HepG2 (cell line): ENCODE measurements around the gene COG8. TPM values are rescaled to one million over a fixed set of nuclear protein-coding genes. Genes with fewer than 3 reads are reported as not detected.

ENCODE experiments used
- ARNTL ChIP-seq: sonication (generic); formaldehyde crosslinking; IDR thresholded peaks from 2 replicates; pipeline ENCODE4 v1.4.0; 2020; ENCODE audit warnings: mild to moderate bottlenecking, missing genetic modification reagents
- ATF1 ChIP-seq: IDR thresholded peaks from 2 replicates; pipeline ENCODE4 v1.6.1; 2016; ENCODE audit warnings: mild to moderate bottlenecking, control low read depth
- HNF4G ChIP-seq, 2 experiments: sonication (generic) in 1 of 2; formaldehyde crosslinking in 1 of 2; IDR thresholded peaks; 2 replicates each; pipeline versions ENCODE4 v1.4.0 to v1.6.1; 2011 to 2020; ENCODE audit warnings: borderline replicate concordance in 2 of 2, low read depth in 2 of 2, mild to moderate bottlenecking in 2 of 2, low read length in 1 of 2, missing genetic modification reagents in 1 of 2, moderate library complexity in 1 of 2
- SRSF9 ChIP-seq: fragments of 200-400 bp; formaldehyde crosslinking; IDR thresholded peaks from 2 replicates; pipeline ENCODE4 v1.6.1; 2018; ENCODE audit warnings: borderline replicate concordance, mild to moderate bottlenecking, low read depth, low read length; ENCODE audit not compliant: insufficient read depth, poor library complexity, severe bottlenecking
- ZSCAN9 ChIP-seq: IDR thresholded peaks from 2 replicates; pipeline ENCODE4 v1.6.1; 2016; ENCODE audit warnings: borderline replicate concordance
- polyA plus RNA-seq, 8 experiments: library from polyadenylated mRNA; depleted of rRNA in 3 of 8; stranded (reverse) in 7 of 8; unstranded in 1 of 8; fragments of >200 nt; fragmentation: Illumina TruSeq in 4 of 8; extraction: Trizol in 4 of 8; gene quantifications; 2 replicates each; pipeline versions ENCODE4 v1.2.1 to v1.2.3, GENCODE V29; 2011 to 2016; ENCODE audit warnings: low read depth in 4 of 8, missing spikeins in 1 of 8, mixed read lengths in 1 of 8; ENCODE audit not compliant: insufficient read depth in 1 of 8
- total RNA-seq, 5 experiments: library from RNA; depleted of rRNA; stranded (reverse); fragments of >200 nt; fragmentation: Illumina TruSeq; extraction: Trizol; gene quantifications; 2 replicates each; pipeline ENCODE4 v1.2.3, GENCODE V29; 2016; ENCODE audit warnings: low read depth in 1 of 5
- TF ChIP-seq, protein P1 (sequence below): sonication (generic); formaldehyde crosslinking; IDR thresholded peaks from 2 replicates; pipeline ENCODE4 v1.4.0; 2020; ENCODE audit warnings: mild to moderate bottlenecking, missing genetic modification reagents
- TF ChIP-seq, protein P2 (sequence below): sonication (generic); formaldehyde crosslinking; IDR thresholded peaks from 2 replicates; pipeline ENCODE4 v1.5.0; 2020; ENCODE audit warnings: mild to moderate bottlenecking, missing genetic modification reagents
- TF ChIP-seq, protein P3 (sequence below): sonication (generic); formaldehyde crosslinking; IDR thresholded peaks from 2 replicates; pipeline ENCODE4 v1.4.0; 2020; ENCODE audit warnings: missing genetic modification reagents, borderline replicate concordance
- TF ChIP-seq, protein P4 (sequence below): sonication (generic); formaldehyde crosslinking; IDR thresholded peaks from 2 replicates; pipeline ENCODE4 v1.5.0; 2020; ENCODE audit warnings: mild to moderate bottlenecking, missing genetic modification reagents, borderline replicate concordance

Gene COG8
- total and polyA plus RNA-seq, 2 of the 13 experiments (the other 11 are each of a cell fraction or from before 2014, with no cell fraction given) = 45.5 to 52.1 TPM

DNA sequence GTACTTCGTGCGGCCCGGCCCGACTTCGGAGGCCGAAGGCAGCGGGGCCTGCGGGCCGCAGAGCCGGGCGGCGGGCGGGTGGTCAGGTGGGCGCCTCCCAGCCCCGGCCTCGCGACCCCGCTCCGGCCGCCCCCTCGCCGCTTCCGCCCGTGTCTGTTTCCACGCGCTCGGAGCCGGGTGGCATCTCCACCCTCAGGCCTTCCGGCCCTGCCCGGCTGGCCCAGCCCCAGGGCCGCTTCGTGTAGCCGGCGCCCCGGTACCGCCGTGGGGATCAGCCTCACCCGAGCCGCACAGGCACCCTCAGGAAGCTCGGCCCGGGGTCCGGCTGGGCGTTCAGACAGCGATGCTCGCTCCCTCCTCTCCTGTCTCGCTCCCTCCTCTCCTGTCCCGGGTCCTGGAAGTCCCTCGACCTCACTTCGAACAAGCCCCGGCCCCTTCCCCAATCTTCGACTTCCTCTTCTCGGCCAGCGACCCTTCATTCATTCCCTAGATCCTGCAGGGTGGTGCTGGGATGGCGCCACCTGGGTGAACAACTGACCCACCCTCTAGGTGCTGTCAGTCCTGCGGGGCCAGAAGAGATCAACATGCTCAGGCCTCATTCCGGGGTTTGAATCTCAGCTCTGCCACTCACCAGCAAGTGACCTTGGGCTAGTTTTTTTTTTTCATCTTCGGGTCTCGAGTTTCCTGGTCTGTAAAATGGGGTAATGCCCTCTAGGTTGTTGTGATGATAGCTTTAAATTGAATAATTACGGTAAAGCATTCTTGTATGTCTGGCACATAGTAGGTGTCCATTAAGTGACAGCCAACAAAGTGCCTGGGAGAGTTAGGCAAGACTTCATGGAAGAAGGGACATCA is 27.6 kb downstream of the COG8 start (continued):
- TF ChIP-seq, protein P1, sequence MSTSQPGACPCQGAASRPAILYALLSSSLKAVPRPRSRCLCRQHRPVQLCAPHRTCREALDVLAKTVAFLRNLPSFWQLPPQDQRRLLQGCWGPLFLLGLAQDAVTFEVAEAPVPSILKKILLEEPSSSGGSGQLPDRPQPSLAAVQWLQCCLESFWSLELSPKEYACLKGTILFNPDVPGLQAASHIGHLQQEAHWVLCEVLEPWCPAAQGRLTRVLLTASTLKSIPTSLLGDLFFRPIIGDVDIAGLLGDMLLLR (CRISPR knock-in tag) = no peak; the same call in 1 of the 2 replicates
- TF ChIP-seq, protein P2, sequence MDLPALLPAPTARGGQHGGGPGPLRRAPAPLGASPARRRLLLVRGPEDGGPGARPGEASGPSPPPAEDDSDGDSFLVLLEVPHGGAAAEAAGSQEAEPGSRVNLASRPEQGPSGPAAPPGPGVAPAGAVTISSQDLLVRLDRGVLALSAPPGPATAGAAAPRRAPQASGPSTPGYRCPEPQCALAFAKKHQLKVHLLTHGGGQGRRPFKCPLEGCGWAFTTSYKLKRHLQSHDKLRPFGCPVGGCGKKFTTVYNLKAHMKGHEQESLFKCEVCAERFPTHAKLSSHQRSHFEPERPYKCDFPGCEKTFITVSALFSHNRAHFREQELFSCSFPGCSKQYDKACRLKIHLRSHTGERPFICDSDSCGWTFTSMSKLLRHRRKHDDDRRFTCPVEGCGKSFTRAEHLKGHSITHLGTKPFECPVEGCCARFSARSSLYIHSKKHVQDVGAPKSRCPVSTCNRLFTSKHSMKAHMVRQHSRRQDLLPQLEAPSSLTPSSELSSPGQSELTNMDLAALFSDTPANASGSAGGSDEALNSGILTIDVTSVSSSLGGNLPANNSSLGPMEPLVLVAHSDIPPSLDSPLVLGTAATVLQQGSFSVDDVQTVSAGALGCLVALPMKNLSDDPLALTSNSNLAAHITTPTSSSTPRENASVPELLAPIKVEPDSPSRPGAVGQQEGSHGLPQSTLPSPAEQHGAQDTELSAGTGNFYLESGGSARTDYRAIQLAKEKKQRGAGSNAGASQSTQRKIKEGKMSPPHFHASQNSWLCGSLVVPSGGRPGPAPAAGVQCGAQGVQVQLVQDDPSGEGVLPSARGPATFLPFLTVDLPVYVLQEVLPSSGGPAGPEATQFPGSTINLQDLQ (CRISPR knock-in tag) = peak; percentile 75; the same call in 1 of the 2 replicates
- TF ChIP-seq HNF4G (IDR thresholded peaks at IDR 0.05; ENCODE audit: borderline replicate concordance, low read depth, low read length) (no peak), HNF4G (CRISPR knock-in tag; IDR thresholded peaks at IDR 0.05; ENCODE audit: borderline replicate concordance, low read depth) (0 out of 2 replicates have a peak, but pooled peaks have one; percentile 36), ATF1 (CRISPR knock-in tag) (no peak), SRSF9 (no peak), ARNTL (peak; percentile 44; the same call in 1 of the 2 replicates), ZSCAN9 (no peak)
- TF ChIP-seq, protein P3, sequence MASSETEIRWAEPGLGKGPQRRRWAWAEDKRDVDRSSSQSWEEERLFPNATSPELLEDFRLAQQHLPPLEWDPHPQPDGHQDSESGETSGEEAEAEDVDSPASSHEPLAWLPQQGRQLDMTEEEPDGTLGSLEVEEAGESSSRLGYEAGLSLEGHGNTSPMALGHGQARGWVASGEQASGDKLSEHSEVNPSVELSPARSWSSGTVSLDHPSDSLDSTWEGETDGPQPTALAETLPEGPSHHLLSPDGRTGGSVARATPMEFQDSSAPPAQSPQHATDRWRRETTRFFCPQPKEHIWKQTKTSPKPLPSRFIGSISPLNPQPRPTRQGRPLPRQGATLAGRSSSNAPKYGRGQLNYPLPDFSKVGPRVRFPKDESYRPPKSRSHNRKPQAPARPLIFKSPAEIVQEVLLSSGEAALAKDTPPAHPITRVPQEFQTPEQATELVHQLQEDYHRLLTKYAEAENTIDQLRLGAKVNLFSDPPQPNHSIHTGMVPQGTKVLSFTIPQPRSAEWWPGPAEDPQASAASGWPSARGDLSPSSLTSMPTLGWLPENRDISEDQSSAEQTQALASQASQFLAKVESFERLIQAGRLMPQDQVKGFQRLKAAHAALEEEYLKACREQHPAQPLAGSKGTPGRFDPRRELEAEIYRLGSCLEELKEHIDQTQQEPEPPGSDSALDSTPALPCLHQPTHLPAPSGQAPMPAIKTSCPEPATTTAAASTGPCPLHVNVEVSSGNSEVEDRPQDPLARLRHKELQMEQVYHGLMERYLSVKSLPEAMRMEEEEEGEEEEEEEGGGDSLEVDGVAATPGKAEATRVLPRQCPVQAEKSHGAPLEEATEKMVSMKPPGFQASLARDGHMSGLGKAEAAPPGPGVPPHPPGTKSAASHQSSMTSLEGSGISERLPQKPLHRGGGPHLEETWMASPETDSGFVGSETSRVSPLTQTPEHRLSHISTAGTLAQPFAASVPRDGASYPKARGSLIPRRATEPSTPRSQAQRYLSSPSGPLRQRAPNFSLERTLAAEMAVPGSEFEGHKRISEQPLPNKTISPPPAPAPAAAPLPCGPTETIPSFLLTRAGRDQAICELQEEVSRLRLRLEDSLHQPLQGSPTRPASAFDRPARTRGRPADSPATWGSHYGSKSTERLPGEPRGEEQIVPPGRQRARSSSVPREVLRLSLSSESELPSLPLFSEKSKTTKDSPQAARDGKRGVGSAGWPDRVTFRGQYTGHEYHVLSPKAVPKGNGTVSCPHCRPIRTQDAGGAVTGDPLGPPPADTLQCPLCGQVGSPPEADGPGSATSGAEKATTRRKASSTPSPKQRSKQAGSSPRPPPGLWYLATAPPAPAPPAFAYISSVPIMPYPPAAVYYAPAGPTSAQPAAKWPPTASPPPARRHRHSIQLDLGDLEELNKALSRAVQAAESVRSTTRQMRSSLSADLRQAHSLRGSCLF (CRISPR knock-in tag) = 0 out of 2 replicates have a peak, but pooled peaks have one; percentile 19
- TF ChIP-seq, protein P4, sequence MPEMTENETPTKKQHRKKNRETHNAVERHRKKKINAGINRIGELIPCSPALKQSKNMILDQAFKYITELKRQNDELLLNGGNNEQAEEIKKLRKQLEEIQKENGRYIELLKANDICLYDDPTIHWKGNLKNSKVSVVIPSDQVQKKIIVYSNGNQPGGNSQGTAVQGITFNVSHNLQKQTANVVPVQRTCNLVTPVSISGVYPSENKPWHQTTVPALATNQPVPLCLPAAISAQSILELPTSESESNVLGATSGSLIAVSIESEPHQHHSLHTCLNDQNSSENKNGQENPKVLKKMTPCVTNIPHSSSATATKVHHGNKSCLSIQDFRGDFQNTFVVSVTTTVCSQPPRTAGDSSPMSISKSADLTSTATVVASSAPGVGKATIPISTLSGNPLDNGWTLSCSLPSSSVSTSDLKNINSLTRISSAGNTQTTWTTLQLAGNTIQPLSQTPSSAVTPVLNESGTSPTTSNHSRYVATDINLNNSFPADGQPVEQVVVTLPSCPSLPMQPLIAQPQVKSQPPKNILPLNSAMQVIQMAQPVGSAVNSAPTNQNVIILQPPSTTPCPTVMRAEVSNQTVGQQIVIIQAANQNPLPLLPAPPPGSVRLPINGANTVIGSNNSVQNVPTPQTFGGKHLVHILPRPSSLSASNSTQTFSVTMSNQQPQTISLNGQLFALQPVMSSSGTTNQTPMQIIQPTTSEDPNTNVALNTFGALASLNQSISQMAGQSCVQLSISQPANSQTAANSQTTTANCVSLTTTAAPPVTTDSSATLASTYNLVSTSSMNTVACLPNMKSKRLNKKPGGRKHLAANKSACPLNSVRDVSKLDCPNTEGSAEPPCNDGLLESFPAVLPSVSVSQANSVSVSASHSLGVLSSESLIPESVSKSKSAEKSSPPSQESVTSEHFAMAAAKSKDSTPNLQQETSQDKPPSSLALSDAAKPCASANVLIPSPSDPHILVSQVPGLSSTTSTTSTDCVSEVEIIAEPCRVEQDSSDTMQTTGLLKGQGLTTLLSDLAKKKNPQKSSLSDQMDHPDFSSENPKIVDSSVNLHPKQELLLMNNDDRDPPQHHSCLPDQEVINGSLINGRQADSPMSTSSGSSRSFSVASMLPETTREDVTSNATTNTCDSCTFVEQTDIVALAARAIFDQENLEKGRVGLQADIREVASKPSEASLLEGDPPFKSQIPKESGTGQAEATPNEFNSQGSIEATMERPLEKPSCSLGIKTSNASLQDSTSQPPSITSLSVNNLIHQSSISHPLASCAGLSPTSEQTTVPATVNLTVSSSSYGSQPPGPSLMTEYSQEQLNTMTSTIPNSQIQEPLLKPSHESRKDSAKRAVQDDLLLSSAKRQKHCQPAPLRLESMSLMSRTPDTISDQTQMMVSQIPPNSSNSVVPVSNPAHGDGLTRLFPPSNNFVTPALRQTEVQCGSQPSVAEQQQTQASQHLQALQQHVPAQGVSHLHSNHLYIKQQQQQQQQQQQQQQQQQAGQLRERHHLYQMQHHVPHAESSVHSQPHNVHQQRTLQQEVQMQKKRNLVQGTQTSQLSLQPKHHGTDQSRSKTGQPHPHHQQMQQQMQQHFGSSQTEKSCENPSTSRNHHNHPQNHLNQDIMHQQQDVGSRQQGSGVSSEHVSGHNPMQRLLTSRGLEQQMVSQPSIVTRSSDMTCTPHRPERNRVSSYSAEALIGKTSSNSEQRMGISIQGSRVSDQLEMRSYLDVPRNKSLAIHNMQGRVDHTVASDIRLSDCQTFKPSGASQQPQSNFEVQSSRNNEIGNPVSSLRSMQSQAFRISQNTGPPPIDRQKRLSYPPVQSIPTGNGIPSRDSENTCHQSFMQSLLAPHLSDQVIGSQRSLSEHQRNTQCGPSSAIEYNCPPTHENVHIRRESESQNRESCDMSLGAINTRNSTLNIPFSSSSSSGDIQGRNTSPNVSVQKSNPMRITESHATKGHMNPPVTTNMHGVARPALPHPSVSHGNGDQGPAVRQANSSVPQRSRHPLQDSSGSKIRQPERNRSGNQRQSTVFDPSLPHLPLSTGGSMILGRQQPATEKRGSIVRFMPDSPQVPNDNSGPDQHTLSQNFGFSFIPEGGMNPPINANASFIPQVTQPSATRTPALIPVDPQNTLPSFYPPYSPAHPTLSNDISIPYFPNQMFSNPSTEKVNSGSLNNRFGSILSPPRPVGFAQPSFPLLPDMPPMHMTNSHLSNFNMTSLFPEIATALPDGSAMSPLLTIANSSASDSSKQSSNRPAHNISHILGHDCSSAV = no peak
